Superior temporal gyrus (tissue), 1 donor: Measurements from ENCODE around the gene TUBGCP4.
A peak's percentile ranks its signal among the peaks of the same experiment; 100 is the strongest.

Experiments used
- DNase-seq: peaks from one replicate; pipeline ENCODE4 v3.0.0-alpha.2; 2016; ENCODE audit errors: extremely low spot score

The TUBGCP4 gene

GRCh38 chr15:43404130-43404529 is 33.2 kb downstream of the TUBGCP4 start:
- DNase-seq = peak; percentile 56

DNA sequence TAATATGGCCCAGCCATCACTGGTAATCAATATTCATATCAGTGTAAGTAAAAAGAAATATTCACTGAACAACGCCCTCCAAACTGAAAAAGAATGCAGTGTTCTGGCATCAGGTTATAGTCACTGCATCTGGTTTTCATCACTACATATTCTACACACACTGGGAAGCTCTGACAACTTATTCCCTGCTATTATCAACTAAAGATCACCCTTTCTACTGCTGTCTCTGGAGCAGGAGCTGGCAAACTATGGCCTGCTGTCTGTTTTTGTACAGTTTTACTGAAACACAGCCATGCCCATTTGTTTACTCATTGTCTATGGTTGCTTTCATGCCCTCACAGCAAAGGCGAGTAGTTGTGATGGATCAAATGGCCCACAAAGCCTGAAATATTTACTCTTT is 35.3 kb downstream of the TUBGCP4 start:
- DNase-seq = no peak

- DNase-seq = no peak
Observed at GRCh38 chr15:43406808-43407207, 35.9 kb downstream of the TUBGCP4 start.

DNA sequence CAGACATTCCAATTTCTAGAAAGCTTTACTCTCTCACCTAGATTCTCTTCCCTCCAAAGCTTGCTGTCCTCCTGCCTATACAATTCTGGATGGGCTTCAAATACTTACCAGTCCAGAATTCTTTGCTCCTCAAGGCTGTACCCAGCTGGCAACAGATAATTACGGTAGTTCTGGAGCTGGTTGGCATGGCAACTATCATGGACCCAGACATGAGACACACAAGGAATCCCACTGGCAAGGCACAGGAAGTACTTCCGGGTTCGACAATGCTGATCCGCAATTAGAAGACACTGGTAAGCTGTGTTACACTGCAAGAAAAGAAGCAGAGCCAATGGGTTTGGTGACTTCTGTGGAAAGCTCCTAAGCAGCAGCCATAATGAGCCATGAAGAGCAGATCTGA is 37.9 kb downstream of the TUBGCP4 start:
- no peak for DNase-seq

- no peak for DNase-seq
Observed at GRCh38 chr15:43410572-43411214, 39.8 kb downstream of the TUBGCP4 start.

DNA sequence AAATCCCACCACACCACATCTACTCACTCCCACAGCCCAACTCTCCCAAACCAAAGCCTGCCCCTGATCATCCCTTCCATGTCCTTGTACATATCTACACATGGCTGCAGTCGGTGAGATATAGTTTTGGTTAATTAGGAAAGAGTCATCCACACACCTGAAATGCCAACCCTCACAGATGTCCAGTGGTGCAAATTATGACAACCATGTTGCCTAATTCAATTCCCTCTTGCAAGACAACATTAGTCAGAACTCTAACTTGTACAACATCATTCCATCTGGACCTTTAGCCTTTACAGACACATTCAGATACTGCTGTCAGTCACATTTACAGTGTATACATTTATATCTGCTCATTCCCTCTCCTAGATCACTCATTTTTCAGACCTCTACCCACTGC is 41.2 kb downstream of the TUBGCP4 start:
- DNase-seq = no peak

DNA sequence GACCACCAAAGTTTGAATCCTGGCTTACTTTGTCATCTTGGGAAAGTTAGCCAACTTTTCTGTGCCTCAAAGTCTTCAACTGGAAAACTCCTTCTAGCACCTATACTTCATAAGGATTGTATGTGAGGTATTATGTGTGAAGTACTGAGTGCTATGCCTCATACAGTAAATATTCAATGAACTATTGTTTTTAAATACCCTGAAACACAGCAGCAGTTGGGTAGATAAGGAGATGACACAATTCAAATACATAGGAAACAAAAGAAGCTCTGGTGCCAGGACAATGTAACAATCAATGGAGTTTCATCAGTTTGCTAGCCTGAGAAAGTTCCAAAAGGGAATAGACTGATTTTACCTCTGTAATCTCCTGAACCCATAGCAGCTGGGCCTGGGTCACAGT is 43.3 kb downstream of the TUBGCP4 start:
- no peak for DNase-seq

- DNase-seq = no peak
Observed at GRCh38 chr15:43420435-43420834, 49.5 kb downstream of the TUBGCP4 start.

DNA sequence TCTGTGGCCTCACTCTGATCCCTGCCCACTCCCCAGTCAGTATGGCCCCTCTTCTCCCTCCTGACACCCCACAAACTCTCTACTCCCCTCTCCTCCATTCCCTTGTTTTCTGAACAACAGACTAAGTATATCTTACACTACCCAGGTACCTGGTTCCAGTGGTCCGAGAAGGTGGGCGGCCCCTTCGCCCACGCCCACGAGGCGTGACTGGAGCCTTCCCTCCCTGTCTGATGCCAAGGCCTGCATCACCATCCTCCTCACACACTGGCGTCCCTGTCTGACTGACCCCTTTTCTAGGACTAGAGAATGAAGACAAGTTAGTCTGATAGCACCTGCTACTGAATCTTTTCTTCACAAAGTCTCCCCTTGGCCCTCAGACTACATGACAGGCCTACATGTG is 50.0 kb downstream of the TUBGCP4 start:
- DNase-seq = no peak

DNA sequence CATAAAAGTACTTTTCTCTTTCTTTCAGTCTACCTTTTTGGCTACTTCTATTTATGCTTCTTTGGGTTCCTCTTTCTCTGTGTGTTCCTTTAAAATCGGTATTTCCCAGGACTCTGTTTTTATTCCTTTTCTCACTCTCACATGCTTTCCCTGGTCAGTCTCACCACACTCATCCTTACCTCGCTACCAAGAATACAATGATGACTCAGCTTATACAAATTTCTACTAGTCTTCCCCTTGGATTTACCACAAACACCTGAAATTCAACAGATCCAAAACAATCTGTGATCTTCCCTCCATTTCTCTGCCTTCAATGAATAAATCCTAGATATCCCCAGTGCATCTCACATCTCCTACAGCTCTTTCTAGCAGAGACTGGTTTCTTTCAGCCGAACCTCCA is 52.9 kb downstream of the TUBGCP4 start:
- DNase-seq = no peak

GRCh38 chr15:43429687-43430086 is 58.8 kb downstream of the TUBGCP4 start:
- DNase-seq = no peak

DNA sequence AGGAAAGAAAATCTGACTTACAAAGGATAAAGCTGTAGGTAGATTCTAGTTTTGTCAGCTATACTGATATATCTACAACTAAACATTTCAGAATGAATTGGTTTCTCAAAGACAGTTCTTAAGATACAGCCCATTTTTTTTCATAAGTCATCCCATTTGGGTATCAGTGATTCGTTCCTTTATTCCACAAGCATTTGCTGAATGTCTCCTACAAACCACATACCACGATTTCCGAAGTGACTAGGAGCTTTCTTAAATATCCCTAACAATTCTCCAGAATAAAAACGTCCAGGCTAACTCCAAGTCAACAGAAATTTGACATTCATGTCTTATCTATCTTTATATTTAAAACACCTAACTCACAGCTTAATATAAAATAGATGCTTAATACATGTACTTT is 62.3 kb downstream of the TUBGCP4 start:
- DNase-seq = no peak

DNA sequence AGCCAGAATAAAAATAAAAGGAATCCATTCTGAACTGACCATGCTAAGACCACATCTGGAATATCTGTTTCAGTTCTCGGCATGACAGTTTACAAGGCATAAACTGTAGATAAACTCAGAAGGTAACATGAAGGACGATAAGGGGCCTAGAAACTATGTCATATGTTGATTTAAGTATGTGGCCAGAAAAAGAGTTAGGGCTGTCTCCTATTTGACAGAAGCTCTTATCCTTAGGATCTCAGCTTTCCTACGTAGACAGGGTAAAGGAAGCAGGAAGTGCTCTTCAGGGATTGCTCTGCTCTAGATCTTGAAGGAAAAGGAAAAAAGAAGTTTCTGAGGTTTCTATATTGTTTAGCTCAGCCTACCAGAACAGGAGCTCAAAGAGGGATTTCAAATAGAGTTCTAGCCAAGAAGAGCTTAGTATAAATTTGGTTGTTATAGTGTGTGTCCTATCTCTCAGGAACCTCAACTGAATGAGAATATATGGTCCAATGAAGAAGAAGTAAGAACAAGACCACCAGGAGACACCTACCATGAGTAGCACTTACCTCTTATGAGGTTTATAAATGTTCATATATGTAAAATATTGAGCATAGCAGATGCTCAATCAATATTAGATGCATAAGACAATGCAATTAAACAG is 62.9 kb downstream of the TUBGCP4 start:
- no peak for DNase-seq

DNA sequence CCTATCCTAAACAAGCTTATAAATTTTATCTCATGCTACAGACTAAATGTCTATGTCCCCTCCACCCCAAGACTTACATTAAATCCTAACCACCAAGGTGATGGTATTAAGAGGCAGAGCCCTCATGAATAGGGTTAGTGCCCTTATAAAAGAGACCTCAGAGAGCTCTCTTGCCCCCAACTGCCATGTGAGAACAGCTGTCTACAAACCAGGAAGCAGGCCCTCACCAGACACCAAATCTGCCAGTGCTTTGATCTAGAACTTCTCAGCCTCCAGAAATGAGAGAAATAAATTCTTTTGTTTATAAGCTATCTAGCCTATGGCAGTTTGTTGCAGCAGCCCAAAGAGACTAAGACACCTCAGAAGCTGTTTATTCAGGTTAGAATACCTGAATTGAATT is 63.5 kb downstream of the TUBGCP4 start:
- DNase-seq = no peak

- no peak for DNase-seq
Observed at GRCh38 chr15:43436395-43436794, 65.5 kb downstream of the TUBGCP4 start.

GRCh38 chr15:43439268-43439667 is 68.4 kb downstream of the TUBGCP4 start:
- DNase-seq = no peak

GRCh38 chr15:43440721-43441281 is 69.9 kb downstream of the TUBGCP4 start:
- peak; percentile 94 for DNase-seq

- DNase-seq = no peak
Observed at GRCh38 chr15:43441316-43441715, 70.4 kb downstream of the TUBGCP4 start.

DNA sequence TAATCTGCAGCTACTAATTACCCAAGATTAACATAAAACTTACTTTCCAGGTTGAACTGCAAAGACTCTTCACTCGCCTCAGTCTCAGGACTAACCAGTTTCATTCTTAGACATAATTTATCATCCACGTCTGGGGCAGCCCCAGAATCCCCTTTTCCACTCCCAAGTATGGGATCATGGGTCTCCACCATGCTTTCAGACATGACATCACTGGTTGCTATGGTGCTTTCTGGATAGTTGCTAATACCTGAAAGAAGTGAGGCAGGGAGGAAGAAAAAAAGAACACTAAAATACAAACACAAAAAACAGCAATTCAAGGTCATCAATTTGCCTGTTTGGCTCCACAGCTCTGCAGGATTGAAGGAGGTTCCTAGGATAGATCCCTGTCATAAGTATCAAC is 75.4 kb downstream of the TUBGCP4 start:
- no peak for DNase-seq

DNA sequence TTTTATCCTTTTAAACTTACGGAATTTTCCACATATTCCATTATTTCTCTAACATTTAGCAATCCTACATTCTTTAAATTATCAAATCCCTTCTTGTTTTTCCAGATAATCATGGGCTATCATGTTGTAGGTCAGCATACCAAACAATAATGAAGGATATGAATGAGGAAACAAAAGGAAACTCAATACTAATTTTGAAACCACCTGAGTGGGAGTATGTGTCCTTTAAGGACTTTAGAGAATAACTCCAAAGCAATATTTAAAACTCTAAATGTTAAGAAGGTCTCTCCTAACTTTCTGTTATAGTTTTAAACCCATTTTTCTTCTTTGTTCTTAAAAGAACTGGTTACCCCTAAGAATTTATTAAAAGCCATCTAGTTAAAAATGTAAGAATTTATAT is 79.1 kb downstream of the TUBGCP4 start:
- DNase-seq = no peak
